ENCODE results near the gene ZSWIM6. TPM values are rescaled to one million over a fixed set of nuclear protein-coding genes. Genes with fewer than 3 reads are reported as not detected.
A peak's percentile ranks its signal among the peaks of the same experiment; 100 is the strongest.

Gene ZSWIM6
- total and polyA plus RNA-seq, 8 donors = 2.9 to 39.3 (median 15.4) TPM

GRCh38 chr5:61460471-61460870 lies 128.4 kb downstream of the ZSWIM6 start:
- Histone ChIP-seq H3K4me1 (peaks cover 9 to 71% (median 42%) of the 10 kb centered on the region in 4 donors), H3K36me3 (no peaks in the 10 kb centered on the region), H3K9me3 (no peaks in the 10 kb centered on the region), H3K4me3 (no peak overlapping the region), H3K27ac (no peak overlapping the region), H3K27me3 (no peaks in the 10 kb centered on the region)
- 85 to 93% (median 90%) methylated on average over 3 of the region's 3 CpGs for WGBS, 5 donors
- DNase-seq = no peak
- TF ChIP-seq POLR2AphosphoS5 (IDR thresholded peaks at IDR 0.05) (no peak), CTCF (IDR thresholded peaks at IDR 0.05) (no peak), POLR2A (IDR thresholded peaks at IDR 0.05) (no peak), EP300 (IDR thresholded peaks at IDR 0.05) (no peak)
- intact Hi-C loops (cut with DNase I; ENCODE audit: low total_unique reads) = no loop called here

GRCh38 chr5:61461417-61461816 lies 129.4 kb downstream of the ZSWIM6 start:
- peak in 1 of 2 donors; percentile 75 for DNase-seq
- 51 to 75% (median 67%) methylated on average over 1 of the region's 1 CpG for WGBS, 5 donors
- H3K4me3 ChIP-seq = no peak overlapping the region
- TF ChIP-seq POLR2A (IDR thresholded peaks at IDR 0.05) (no peak), CTCF (IDR thresholded peaks at IDR 0.05) (no peak), EP300 (IDR thresholded peaks at IDR 0.05) (no peak), POLR2AphosphoS5 (IDR thresholded peaks at IDR 0.05) (no peak)
- no peaks in the 10 kb centered on the region for H3K9me3 ChIP-seq
- no peaks in the 10 kb centered on the region for H3K36me3 ChIP-seq
- H3K27me3 ChIP-seq = no peaks in the 10 kb centered on the region
- intact Hi-C loops (cut with DNase I; ENCODE audit: low total_unique reads) = no loop called here
- H3K4me1 ChIP-seq = peaks cover 15 to 73% (median 44%) of the 10 kb centered on the region in 4 donors
- H3K27ac ChIP-seq = no peak overlapping the region

GRCh38 chr5:61461926-61462325 lies 129.9 kb downstream of the ZSWIM6 start:
- 26 to 49% (median 33%) methylated on average over 1 of the region's 1 CpG for WGBS, 5 donors
- Histone ChIP-seq H3K27me3 (no peaks in the 10 kb centered on the region), H3K9me3 (no peaks in the 10 kb centered on the region), H3K4me1 (peaks cover 18 to 77% (median 45%) of the 10 kb centered on the region in 4 donors), H3K27ac (no peak overlapping the region), H3K36me3 (no peaks in the 10 kb centered on the region), H3K4me3 (no peak overlapping the region)
- intact Hi-C loops (cut with DNase I; ENCODE audit: low total_unique reads) = no loop called here
- TF ChIP-seq POLR2AphosphoS5 (IDR thresholded peaks at IDR 0.05) (no peak), CTCF (IDR thresholded peaks at IDR 0.05) (no peak), EP300 (IDR thresholded peaks at IDR 0.05) (no peak), POLR2A (IDR thresholded peaks at IDR 0.05) (no peak)
- no peak for DNase-seq

GRCh38 chr5:61463596-61463995 lies 131.5 kb downstream of the ZSWIM6 start:
- Histone ChIP-seq H3K27ac (peak overlapping the region in 1 of 5 donors; percentile 13), H3K27me3 (no peaks in the 10 kb centered on the region), H3K9me3 (no peaks in the 10 kb centered on the region), H3K4me3 (no peak overlapping the region), H3K36me3 (no peaks in the 10 kb centered on the region), H3K4me1 (peaks cover 27 to 89% (median 57%) of the 10 kb centered on the region in 4 donors)
- DNase-seq = no peak
- 51 to 76% (median 69%) methylated on average over 2 of the region's 2 CpGs for WGBS, 5 donors
- intact Hi-C loops (cut with DNase I; ENCODE audit: low total_unique reads) = no loop called here
- no peak for TF ChIP-seq CTCF (IDR thresholded peaks at IDR 0.05)

Measured in stomach (tissue), 9 donors.